Suprapubic skin (tissue), 4 donors: ENCODE data around the gene VAT1.
A peak's percentile ranks its signal among the peaks of the same experiment; 100 is the strongest.

Source experiments
- POLR2A ChIP-seq, 2 donors: fragments of 450-650 bp; IDR thresholded peaks; one replicate each; pipeline ENCODE4 v1.6.1; 2017; ENCODE audit warnings: antibody characterized with exemption in 2 of 2, mild to moderate bottlenecking in 2 of 2, moderate library complexity in 2 of 2
- POLR2AphosphoS5 ChIP-seq, 3 donors: sonication (generic); formaldehyde crosslinking; IDR thresholded peaks; one replicate each; pipeline ENCODE4 v1.6.1; 2017; ENCODE audit warnings: antibody characterized with exemption in 3 of 3
- TF ChIP-seq, protein P1 (sequence below), 2 donors: fragments of 200-600 bp in 1 of 2; fragments of 450-650 bp in 1 of 2; sonication (generic) in 1 of 2; IDR thresholded peaks; one replicate each; pipeline ENCODE4 v1.5.1; 2016 to 2019; ENCODE audit warnings: antibody characterized with exemption in 2 of 2, mild to moderate bottlenecking in 1 of 2, moderate library complexity in 1 of 2

DNA sequence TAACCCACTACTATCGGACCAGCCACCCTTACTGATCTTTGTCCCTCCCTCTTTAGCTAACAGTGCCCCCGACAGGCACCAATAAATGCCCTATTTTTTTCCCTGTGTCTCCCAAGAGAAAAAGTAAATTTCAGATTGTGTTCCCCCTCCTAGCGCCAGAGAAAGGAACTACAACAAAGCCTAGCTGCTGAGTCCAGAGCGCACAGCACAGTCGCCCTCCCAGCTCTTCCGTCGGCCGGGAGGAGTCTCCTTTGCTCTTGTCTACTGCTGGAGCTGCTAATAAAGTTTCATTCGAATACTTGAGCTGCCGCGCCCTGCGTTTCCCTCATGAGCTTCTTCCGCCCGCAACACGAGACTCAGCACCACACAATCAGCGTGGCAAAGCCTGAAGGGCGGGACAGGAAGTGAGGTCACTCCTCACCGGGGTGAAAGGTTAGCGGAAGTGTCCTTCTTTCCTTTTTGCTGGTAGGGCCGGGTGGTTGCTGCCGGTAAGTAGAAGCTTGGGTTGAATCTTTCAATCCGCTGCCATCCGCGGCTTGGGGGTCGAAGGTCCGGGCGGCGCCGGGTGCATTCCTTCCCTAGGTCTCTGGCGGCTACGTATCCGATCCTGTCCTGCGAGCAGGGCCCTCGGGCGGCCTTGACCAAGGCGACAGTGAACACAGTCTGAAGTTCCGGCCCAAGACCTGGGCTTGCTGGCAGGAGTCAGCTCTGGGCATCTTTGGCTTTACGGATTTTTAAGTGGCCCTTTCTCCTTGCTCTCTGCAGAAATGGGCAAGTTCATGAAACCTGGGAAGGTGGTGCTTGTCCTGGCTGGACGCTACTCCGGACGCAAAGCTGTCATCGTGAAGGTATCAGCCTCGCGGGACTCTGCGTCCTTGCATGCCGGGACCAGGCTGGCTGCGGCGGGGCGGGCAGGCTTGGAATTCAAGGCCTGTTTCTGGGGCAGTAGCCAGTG is 23.9 kb downstream of the VAT1 start, which contains the start of gene RPL27:
- TF ChIP-seq, protein P1, sequence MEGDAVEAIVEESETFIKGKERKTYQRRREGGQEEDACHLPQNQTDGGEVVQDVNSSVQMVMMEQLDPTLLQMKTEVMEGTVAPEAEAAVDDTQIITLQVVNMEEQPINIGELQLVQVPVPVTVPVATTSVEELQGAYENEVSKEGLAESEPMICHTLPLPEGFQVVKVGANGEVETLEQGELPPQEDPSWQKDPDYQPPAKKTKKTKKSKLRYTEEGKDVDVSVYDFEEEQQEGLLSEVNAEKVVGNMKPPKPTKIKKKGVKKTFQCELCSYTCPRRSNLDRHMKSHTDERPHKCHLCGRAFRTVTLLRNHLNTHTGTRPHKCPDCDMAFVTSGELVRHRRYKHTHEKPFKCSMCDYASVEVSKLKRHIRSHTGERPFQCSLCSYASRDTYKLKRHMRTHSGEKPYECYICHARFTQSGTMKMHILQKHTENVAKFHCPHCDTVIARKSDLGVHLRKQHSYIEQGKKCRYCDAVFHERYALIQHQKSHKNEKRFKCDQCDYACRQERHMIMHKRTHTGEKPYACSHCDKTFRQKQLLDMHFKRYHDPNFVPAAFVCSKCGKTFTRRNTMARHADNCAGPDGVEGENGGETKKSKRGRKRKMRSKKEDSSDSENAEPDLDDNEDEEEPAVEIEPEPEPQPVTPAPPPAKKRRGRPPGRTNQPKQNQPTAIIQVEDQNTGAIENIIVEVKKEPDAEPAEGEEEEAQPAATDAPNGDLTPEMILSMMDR (IDR thresholded peaks at IDR 0.05): peak; percentile 90 to 94
- TF ChIP-seq POLR2A (IDR thresholded peaks at IDR 0.05) (peak in 1 of 2 donors; percentile 78), POLR2AphosphoS5 (IDR thresholded peaks at IDR 0.05) (peak; percentile 85 to 99 (median 93))
